Measurements from ENCODE around the gene TBL1X.

The TBL1X gene

DNA sequence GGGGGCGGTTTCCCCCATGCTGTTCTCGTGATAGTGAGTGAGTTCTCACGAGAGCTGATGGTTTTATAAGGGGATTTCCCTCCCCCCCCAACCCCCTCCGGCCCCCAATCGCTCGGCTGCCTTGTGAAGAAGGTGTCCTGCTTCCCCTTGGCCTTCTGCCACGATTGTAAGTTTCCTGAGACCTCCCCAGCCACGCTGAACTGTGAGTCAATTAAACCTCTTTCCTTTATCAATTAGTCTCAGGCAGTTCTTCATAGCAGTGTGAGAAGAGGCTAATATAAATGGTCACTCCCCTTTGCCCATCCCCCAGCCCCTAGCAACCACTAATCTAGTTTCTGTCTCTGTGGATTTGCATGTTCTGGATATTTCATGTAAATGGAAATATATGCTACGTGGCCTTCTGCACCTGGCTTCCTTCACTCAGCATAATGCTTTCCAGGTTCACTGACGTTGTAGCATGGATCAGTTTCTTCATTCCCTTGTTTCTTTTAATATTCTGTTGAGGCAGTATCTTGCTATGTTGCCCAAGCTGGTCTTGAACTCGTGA lies 284.4 kb downstream of the TBL1X start:
- TF ChIP-seq, protein P1, sequence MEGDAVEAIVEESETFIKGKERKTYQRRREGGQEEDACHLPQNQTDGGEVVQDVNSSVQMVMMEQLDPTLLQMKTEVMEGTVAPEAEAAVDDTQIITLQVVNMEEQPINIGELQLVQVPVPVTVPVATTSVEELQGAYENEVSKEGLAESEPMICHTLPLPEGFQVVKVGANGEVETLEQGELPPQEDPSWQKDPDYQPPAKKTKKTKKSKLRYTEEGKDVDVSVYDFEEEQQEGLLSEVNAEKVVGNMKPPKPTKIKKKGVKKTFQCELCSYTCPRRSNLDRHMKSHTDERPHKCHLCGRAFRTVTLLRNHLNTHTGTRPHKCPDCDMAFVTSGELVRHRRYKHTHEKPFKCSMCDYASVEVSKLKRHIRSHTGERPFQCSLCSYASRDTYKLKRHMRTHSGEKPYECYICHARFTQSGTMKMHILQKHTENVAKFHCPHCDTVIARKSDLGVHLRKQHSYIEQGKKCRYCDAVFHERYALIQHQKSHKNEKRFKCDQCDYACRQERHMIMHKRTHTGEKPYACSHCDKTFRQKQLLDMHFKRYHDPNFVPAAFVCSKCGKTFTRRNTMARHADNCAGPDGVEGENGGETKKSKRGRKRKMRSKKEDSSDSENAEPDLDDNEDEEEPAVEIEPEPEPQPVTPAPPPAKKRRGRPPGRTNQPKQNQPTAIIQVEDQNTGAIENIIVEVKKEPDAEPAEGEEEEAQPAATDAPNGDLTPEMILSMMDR (IDR thresholded peaks at IDR 0.05): no peak

GRCh38 chrX:9757366-9757765 lies 292.5 kb downstream of the TBL1X start:
- TF ChIP-seq, protein P1 (IDR thresholded peaks at IDR 0.05): no peak

DNA sequence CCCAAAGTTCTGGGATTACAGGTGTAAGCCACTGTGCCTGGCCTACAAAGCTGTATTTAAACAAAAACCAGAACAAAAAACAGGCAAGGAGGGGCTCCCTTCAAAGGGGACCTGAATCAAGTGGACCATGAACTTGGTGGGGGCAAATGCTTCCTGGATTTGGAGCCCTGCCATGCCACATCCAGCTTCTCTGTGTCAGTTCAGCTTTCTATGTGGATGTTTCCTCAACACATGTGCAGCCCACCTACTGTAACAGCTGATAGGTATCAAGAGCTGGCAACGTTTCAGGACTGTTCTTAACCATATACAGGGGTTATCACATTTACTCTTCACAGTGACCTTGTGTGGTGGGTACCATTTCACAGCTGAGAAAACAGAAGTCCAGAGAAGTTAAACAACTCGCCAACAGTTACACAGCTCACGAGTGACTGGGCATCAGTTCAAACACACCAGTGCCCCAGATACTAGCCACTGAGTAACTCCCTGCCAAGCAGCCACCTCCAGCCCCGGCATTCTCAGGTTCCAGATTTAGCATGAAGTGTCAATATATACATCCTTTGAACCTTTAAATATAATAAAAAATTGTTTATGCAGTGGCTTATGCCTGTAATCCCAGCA lies 293.3 kb downstream of the TBL1X start:
- TF ChIP-seq, protein P1 (IDR thresholded peaks at IDR 0.05): no peak

DNA sequence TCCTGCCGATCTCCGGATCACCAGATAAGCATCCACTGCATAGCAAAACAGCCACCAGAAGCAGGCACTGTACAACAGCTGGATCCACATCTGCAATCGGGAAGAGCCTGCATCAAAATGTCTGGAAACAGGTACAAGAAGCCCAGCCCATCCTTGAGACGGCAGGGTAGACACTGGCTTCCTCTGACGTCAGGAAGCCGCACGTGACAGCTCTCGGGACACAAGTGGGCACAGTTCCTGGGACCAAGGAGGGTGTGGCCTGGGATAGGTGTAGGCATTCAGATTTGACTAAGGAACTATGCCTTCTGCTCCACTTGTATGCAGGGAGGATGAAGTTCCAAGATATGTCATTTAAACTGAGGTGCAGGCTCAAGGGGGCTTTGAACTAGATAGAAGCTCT lies 294.5 kb downstream of the TBL1X start:
- TF ChIP-seq, protein P1 (IDR thresholded peaks at IDR 0.05): no peak

GRCh38 chrX:9765072-9765736 lies 300.3 kb downstream of the TBL1X start:
- TF ChIP-seq, protein P1 (IDR thresholded peaks at IDR 0.05): no peak

GRCh38 chrX:9765737-9766097 lies 300.9 kb downstream of the TBL1X start, which contains the start of gene GPR143:
TSS of gene GPR143 (minus strand) at chrX:9765847. CDS start at chrX:9765817, 30 bp downstream.
- TF ChIP-seq, protein P1 (IDR thresholded peaks at IDR 0.05): no peak

GRCh38 chrX:9767375-9767774 lies 302.5 kb downstream of the TBL1X start:
- TF ChIP-seq, protein P1 (IDR thresholded peaks at IDR 0.05): no peak

All from LNCAP (cell line).